T-cell (primary cell): ENCODE results near the gene DOK1. TPM values are rescaled to one million over a fixed set of nuclear protein-coding genes. Genes with fewer than 3 reads are reported as not detected.

Experiments
- ATAC-seq, 4 experiments: fragments of 200-7000 bp in 3 of 4; fragments of 150-1000 bp in 1 of 4; cut with Tn5 transposase; replicated peaks in 1 of 4; 1 replicate in 3 of 4; 2 replicates in 1 of 4; pipeline ENCODE4 v1.10.0; 2021; ENCODE audit warnings: moderate library complexity in 3 of 4, mild to moderate bottlenecking in 2 of 4, moderate number of reproducible peaks in 1 of 4
- CTCF ChIA-PET, 2 donors: fragments of 300-600 bp; sonication (Branson Sonifier 250); formaldehyde crosslinking; loops; one replicate each; lab custom pipeline; 2022; ENCODE audit warnings: antibody characterized with exemption in 2 of 2; lab: Charles Lee
- POLR2A ChIA-PET, 2 donors: fragments of 300-600 bp; sonication (Branson Sonifier 250); formaldehyde crosslinking; loops; one replicate each; lab custom pipeline; 2022; ENCODE audit warnings: antibody characterized with exemption in 2 of 2; lab: Charles Lee
- DNase-seq, 35 experiments: peaks; one replicate each; pipeline versions ENCODE4 v3.0.0 to v3.0.0-alpha.2; 2013 to 2023
- H3K27ac ChIP-seq: one replicate; pipeline ENCODE4 v1.5.1; 2013; ENCODE audit warnings: low read length
- H3K27me3 ChIP-seq, 2 experiments: replicated peaks in 1 of 2; 1 replicate in 1 of 2; 2 replicates in 1 of 2; pipeline versions ENCODE4 v1.6.1 to v1.7.0; 2013; ENCODE audit warnings: low read length in 1 of 2, mixed read lengths in 1 of 2; ENCODE audit not compliant: control insufficient read depth in 2 of 2, insufficient read depth in 2 of 2; ENCODE audit errors: extremely low read depth in 1 of 2
- H3K36me3 ChIP-seq, 2 donors: 1 replicate in 1 of 2; 2 replicates in 1 of 2; pipeline versions ENCODE4 v1.6.1 to v1.7.0; 2013; ENCODE audit warnings: low read length in 1 of 2; ENCODE audit not compliant: control insufficient read depth in 2 of 2, insufficient read depth in 1 of 2; ENCODE audit errors: extremely low read depth in 1 of 2
- H3K4me1 ChIP-seq, 2 experiments: 1 replicate in 1 of 2; 2 replicates in 1 of 2; pipeline versions ENCODE4 v1.6.1 to v1.7.0; 2013; ENCODE audit warnings: low read length in 2 of 2, mixed read lengths in 1 of 2; ENCODE audit not compliant: insufficient read depth in 2 of 2, control insufficient read depth in 1 of 2; ENCODE audit errors: extremely low read depth in 1 of 2
- H3K4me3 ChIP-seq, 2 donors: 1 replicate in 1 of 2; 2 replicates in 1 of 2; pipeline versions ENCODE4 v1.5.1 to v1.7.0; 2013; ENCODE audit warnings: mild to moderate bottlenecking in 2 of 2, low read length in 1 of 2, moderate library complexity in 1 of 2; ENCODE audit not compliant: control insufficient read depth in 1 of 2; ENCODE audit errors: extremely low read depth in 1 of 2
- H3K9me3 ChIP-seq: 2 replicates; pipeline ENCODE4 v1.7.0; 2013
- H3K27ac Mint-ChIP-seq, 2 donors: one replicate each; pipeline ENCODE4 v1.8.0; 2020 to 2021; ENCODE audit warnings: mild to moderate bottlenecking in 2 of 2, mixed read lengths in 2 of 2
- H3K27me3 Mint-ChIP-seq, 2 donors: one replicate each; pipeline ENCODE4 v1.8.0; 2021 to 2022; ENCODE audit warnings: mixed read lengths in 2 of 2
- H3K36me3 Mint-ChIP-seq: one replicate; pipeline ENCODE4 v1.8.0; 2021; ENCODE audit warnings: mixed read lengths
- H3K4me1 Mint-ChIP-seq, 3 donors: one replicate each; pipeline ENCODE4 v1.8.0; 2020 to 2022; ENCODE audit warnings: mixed read lengths in 3 of 3, mild to moderate bottlenecking in 1 of 3
- H3K4me3 Mint-ChIP-seq, 3 donors: one replicate each; pipeline ENCODE4 v1.8.0; 2020 to 2022; ENCODE audit warnings: mild to moderate bottlenecking in 3 of 3, mixed read lengths in 3 of 3, moderate library complexity in 3 of 3
- H3K9me3 Mint-ChIP-seq, 3 donors: one replicate each; pipeline ENCODE4 v1.8.0; 2020 to 2022; ENCODE audit warnings: mixed read lengths in 3 of 3
- WGBS: methylation state at CpG from one replicate; pipeline ENCODE4 v1.1.5; 2013; ENCODE audit warnings: missing lambda C conversion rate; ENCODE audit not compliant: insufficient coverage; 5-methylcytosine and 5-hydroxymethylcytosine counted together
- total RNA-seq, 35 experiments: library from RNA in 6 of 35; stranded (reverse) in 6 of 35; fragments of 120-200 nt in 1 of 35; gene quantifications; one replicate each; pipeline versions ENCODE4 v1.2.1 to v1.2.4 and lab custom pipeline; 2013 to 2026

DOK1 gene
- total RNA-seq, 5 donors from 2014 or later (not counting 1 experiment from before 2014, with no cell fraction given), result 9.6 to 36.5 (median 33.0) TPM

DNA sequence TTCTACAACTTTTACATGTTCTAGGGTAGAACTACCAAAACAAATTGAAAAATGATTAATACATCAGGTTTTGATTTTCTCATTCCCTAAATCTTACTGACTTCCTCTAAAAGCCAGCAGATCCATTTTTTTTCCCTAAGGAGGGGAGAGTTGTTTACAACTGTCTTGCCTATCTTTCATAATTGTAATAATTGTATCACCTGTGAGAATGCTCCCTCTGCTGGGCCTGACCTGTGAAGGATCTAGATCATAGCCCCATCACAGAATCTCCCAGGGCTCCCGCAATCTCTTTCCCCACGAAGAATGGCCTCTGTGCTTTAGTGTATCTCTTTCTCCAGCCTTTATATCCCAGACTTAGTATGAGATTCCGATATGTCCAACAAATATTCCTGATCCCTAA, 9.9 kb upstream of the DOK1 start:
- H3K9me3 ChIP-seq, result no peaks in the 10 kb centered on the region
- Mint-ChIP-seq H3K9me3 (no peaks in the 10 kb centered on the region), H3K27me3 (peaks cover 48 to 49% of the 10 kb centered on the region in 2 donors), H3K4me3 (no peak overlapping the region), H3K36me3 (no peaks in the 10 kb centered on the region), H3K27ac (no peak overlapping the region), H3K4me1 (peaks cover 9 to 10% (median 10%) of the 10 kb centered on the region in 3 donors)
- no peak overlapping the region for H3K27ac ChIP-seq
- DNase-seq (peak in 1 of 35 experiments; percentile 46), ATAC-seq (peak in 2 of 4 experiments; percentile 42)
- no peaks in the 10 kb centered on the region for H3K36me3 ChIP-seq
- H3K4me3 ChIP-seq, result no peak overlapping the region
- ChIA-PET CTCF (no interaction called here), POLR2A (no interaction called here)
- WGBS, result 68% methylated on average over 3 of the region's 3 CpGs
- peaks cover 0 to 45% of the 10 kb centered on the region in 2 experiments for H3K27me3 ChIP-seq
- peaks cover 2 to 12% of the 10 kb centered on the region in 2 experiments for H3K4me1 ChIP-seq

DNA sequence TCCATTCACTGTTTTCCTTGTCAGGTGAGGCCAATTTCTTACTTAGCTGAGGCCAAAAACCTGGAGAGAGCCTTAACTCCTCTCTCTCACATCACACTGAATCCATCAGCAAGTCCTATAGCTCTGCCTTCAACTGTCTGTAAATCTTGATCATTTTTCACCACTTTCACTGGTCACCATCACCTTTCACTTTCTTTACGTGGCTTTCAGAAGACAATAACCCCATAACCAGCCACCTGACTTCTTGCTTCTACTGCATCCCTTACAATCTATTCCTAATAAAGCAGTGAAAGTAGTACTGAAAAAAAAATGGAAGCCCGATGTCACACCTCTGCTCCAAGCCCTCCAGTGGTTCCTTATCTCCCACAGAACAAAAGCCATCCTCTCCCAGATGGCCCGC, 8.5 kb upstream of the DOK1 start:
- DNase-seq, result no peak
- peaks cover 53 to 55% of the 10 kb centered on the region in 2 donors for H3K27me3 Mint-ChIP-seq
- no peak overlapping the region for H3K4me3 ChIP-seq
- no peaks in the 10 kb centered on the region for H3K36me3 ChIP-seq
- no peak overlapping the region for H3K27ac ChIP-seq
- POLR2A ChIA-PET, result no interaction called here
- H3K9me3 ChIP-seq, result no peaks in the 10 kb centered on the region
- peaks cover 10% of the 10 kb centered on the region in 3 donors for H3K4me1 Mint-ChIP-seq
- no peak overlapping the region for H3K4me3 Mint-ChIP-seq
- no peaks in the 10 kb centered on the region for H3K36me3 Mint-ChIP-seq
- CTCF ChIA-PET, result no interaction called here
- ATAC-seq, result no peak
- WGBS, result 100% methylated on average over 1 of the region's 3 CpGs
- H3K4me1 ChIP-seq, result peaks cover 2 to 12% of the 10 kb centered on the region in 2 experiments
- H3K27ac Mint-ChIP-seq, result no peak overlapping the region
- no peaks in the 10 kb centered on the region for H3K9me3 Mint-ChIP-seq
- peaks cover 0 to 43% of the 10 kb centered on the region in 2 experiments for H3K27me3 ChIP-seq

DNA sequence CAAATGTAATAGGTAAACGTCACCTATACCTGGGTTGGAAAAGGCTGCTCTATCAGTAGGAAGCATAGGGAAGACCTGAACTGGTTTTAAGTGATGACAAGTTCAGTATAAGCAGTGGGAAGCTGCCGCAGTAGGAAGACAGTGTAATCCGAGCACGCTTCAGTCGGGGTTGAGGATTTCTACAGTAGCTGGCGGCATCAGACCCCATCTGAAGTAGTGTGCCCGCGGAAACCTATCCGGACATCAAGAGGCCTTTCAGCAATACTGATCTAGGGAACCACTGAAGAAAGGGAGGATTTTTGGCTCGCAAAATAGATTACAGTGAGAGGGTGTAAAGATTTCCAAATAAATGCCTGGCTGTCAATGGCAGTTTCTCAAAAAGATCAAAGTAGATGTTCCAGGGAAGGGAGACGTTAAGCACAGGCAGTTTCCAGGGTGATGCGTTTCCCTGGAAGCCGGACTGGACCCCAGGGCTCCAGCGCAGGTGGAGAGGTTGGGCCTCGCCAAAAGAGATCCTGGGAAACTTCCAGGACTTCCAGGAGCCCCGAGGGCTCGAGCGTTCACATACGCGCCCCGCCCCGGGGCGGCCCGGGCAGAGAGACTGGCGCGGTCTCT, 6.1 kb upstream of the DOK1 start:
- Histone ChIP-seq H3K27ac (no peak overlapping the region), H3K27me3 (peaks cover 0 to 40% of the 10 kb centered on the region in 2 experiments), H3K9me3 (no peaks in the 10 kb centered on the region), H3K4me3 (peak overlapping the region in 1 of 2 donors; percentile 62), H3K4me1 (peaks cover 2 to 15% of the 10 kb centered on the region in 2 experiments), H3K36me3 (no peaks in the 10 kb centered on the region)
- H3K9me3 Mint-ChIP-seq, result no peaks in the 10 kb centered on the region
- peaks cover 47 to 50% of the 10 kb centered on the region in 2 donors for H3K27me3 Mint-ChIP-seq
- DNase-seq (no peak), ATAC-seq (no peak)
- CTCF ChIA-PET, result no interaction called here
- POLR2A ChIA-PET, result no interaction called here
- WGBS, result 36% methylated on average over 26 of the region's 26 CpGs
- peaks cover 10 to 14% (median 11%) of the 10 kb centered on the region in 3 donors for H3K4me1 Mint-ChIP-seq
- peak overlapping the region; percentile 58 to 78 (median 65) for H3K4me3 Mint-ChIP-seq
- H3K27ac Mint-ChIP-seq, result peak overlapping the region in 1 of 2 donors; percentile 47
- no peaks in the 10 kb centered on the region for H3K36me3 Mint-ChIP-seq

DNA sequence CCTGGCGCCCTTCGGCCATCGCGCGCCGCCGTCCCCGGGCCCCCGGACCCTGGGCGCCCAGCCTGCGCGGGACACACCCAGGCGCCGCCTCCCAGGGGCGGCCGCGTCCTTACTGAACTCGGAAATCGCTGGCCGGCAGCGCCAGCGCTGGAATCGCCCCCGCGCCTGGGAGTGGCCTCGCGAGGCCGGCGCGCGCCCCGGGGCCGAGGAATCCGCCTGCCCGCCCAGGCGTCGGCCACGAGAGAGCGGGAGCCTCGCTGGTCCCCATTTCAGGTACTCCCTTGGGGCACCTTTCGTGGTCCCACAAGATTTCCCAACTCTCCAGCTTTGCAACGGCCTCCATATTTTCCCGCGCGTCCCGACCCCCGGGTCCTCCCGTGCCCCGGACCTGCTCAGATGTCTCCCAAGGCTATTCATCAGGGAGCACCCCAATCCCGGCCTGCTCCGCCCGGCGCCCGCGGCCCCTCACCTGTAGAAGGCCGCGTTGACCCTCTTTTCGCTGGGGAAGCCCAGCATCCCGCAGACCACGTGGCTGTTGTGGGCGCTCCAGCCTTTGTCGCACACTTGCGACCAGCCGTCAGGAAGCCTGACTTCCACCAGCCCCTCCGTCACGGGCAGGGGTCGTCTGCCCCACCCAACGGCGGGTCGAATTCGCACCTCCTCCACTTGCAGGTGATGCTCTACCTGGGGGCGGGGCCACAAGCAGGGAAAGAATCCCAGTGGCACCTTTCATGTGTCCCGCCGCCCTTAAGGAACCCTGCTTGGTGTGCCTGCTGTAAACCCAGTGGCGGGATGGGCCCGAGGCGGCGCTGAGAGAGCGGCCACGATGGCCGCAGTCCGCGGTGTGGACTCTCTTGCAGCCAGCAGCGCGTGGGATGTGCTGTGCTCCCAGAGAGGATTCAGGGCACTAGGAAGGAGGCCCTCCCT, 5.4 kb upstream of the DOK1 start:
- 6% methylated on average over 85 of the region's 85 CpGs for WGBS
- Mint-ChIP-seq H3K36me3 (no peaks in the 10 kb centered on the region), H3K4me3 (peak overlapping the region; percentile 53 to 78 (median 55)), H3K4me1 (peaks cover 10 to 16% (median 15%) of the 10 kb centered on the region in 3 donors), H3K27me3 (peaks cover 45 to 50% of the 10 kb centered on the region in 2 donors), H3K27ac (no peak overlapping the region), H3K9me3 (no peaks in the 10 kb centered on the region)
- ATAC-seq (peak in 3 of 4 experiments; percentile 24 to 47 (median 39)), DNase-seq (no peak)
- Histone ChIP-seq H3K4me3 (peak overlapping the region; percentile 40 to 62), H3K27me3 (peaks cover 0 to 43% of the 10 kb centered on the region in 2 experiments), H3K4me1 (peaks cover 2 to 23% of the 10 kb centered on the region in 2 experiments), H3K27ac (no peak overlapping the region), H3K9me3 (no peaks in the 10 kb centered on the region), H3K36me3 (no peaks in the 10 kb centered on the region)
- CTCF ChIA-PET, result no interaction called here
- POLR2A ChIA-PET, result no interaction called here

DNA sequence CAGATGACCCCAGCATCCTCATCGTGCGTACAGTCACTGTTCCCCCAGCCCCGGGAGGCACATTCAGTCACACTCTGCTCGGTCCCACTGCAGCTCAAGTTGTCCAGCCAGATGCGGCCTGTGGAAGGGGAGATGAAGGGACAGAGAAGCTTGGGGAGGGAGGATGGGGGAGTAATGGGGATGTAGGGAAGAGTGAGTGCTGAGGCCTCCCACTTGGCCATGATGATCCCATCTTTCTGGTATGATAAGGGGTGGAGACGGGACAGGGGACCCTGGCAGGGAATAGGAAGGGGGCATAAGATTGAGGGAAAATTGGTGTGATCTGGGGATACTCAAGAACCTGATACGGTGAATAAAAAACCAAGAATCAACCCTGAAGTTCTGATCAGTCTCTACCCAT, 4.3 kb upstream of the DOK1 start:
- peaks cover 42 to 50% of the 10 kb centered on the region in 2 donors for H3K27me3 Mint-ChIP-seq
- ATAC-seq, result no peak
- H3K36me3 ChIP-seq, result no peaks in the 10 kb centered on the region
- H3K27me3 ChIP-seq, result peaks cover 0 to 45% of the 10 kb centered on the region in 2 experiments
- H3K27ac Mint-ChIP-seq, result no peak overlapping the region
- H3K4me3 ChIP-seq, result no peak overlapping the region
- CTCF ChIA-PET, result no interaction called here
- H3K27ac ChIP-seq, result no peak overlapping the region
- no peaks in the 10 kb centered on the region for H3K36me3 Mint-ChIP-seq
- POLR2A ChIA-PET, result interaction anchor here in 1 of 2 donors (0.6 kb wide), 1 partner anchor 48 kb away, joined by 3 read pairs; no protein-coding TSS in a partner anchor
- WGBS, result 93% methylated on average over 6 of the region's 7 CpGs
- H3K9me3 ChIP-seq, result no peaks in the 10 kb centered on the region
- no peak for DNase-seq
- peaks cover 11 to 16% (median 15%) of the 10 kb centered on the region in 3 donors for H3K4me1 Mint-ChIP-seq
- H3K4me1 ChIP-seq, result peaks cover 2 to 30% of the 10 kb centered on the region in 2 experiments
- H3K9me3 Mint-ChIP-seq, result no peaks in the 10 kb centered on the region
- peak overlapping the region in 1 of 3 donors; percentile 65 for H3K4me3 Mint-ChIP-seq

DNA sequence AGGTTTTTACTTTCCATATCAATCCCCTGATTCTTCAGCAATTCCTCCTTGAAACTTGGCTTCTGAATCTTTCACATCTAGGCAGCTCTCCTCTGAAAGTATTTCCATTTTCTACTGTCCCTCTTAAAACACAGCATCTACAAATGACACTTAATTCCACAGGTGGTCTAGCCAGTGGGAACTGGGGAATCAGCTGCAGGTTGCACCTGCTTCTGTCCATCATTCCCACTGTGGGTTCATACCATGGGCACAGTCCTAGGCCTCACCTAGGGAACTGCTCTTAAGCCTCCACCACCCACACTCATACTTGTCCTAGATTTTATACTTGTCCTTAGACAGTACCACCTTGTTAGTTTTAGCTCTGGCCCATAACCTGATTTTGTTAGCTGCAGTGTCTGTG, 3.0 kb upstream of the DOK1 start:
- H3K27me3 ChIP-seq, result peaks cover 0 to 45% of the 10 kb centered on the region in 2 experiments
- no peak overlapping the region for H3K4me3 Mint-ChIP-seq
- POLR2A ChIA-PET, result no interaction called here
- no peaks in the 10 kb centered on the region for H3K9me3 Mint-ChIP-seq
- H3K27ac Mint-ChIP-seq, result peak overlapping the region in 1 of 2 donors; percentile 11
- CTCF ChIA-PET, result no interaction called here
- H3K4me1 Mint-ChIP-seq, result peaks cover 13 to 25% (median 22%) of the 10 kb centered on the region in 3 donors
- peaks cover 32 to 42% of the 10 kb centered on the region in 2 donors for H3K27me3 Mint-ChIP-seq
- no peak for ATAC-seq
- H3K27ac ChIP-seq, result no peak overlapping the region
- H3K4me1 ChIP-seq, result peaks cover 2 to 39% of the 10 kb centered on the region in 2 experiments
- H3K36me3 ChIP-seq, result no peaks in the 10 kb centered on the region
- no peak overlapping the region for H3K4me3 ChIP-seq
- DNase-seq, result no peak
- peaks cover 3% of the 10 kb centered on the region for H3K36me3 Mint-ChIP-seq
- H3K9me3 ChIP-seq, result no peaks in the 10 kb centered on the region
